Lung (tissue), 12 donors: ENCODE measurements around the gene LPIN2. TPM values are rescaled to one million over a fixed set of nuclear protein-coding genes. Genes with fewer than 3 reads are reported as not detected.
A peak's percentile ranks its signal among the peaks of the same experiment; 100 is the strongest.

ENCODE experiments used
- ATAC-seq: fragments of 200-7000 bp; cut with Tn5 transposase; one replicate; pipeline ENCODE4 v1.9.1; 2020; ENCODE audit warnings: moderate number of reproducible peaks; ENCODE audit not compliant: insufficient read depth, low FRiP score
- DNase-seq, 3 donors: peaks; one replicate each; pipeline ENCODE4 v3.0.0-alpha.2; 2013 to 2017
- H3K27ac ChIP-seq, 2 donors: one replicate each; pipeline ENCODE4 v1.5.1; 2013; ENCODE audit warnings: mild to moderate bottlenecking in 2 of 2, moderate library complexity in 2 of 2, control low read depth in 1 of 2, inconsistent platforms in 1 of 2, low read depth in 1 of 2, low read length in 1 of 2
- H3K27me3 ChIP-seq, 3 donors: one replicate each; pipeline ENCODE4 v1.5.1; 2013; ENCODE audit warnings: low read length in 2 of 3; ENCODE audit not compliant: control insufficient read depth in 3 of 3, insufficient read depth in 3 of 3
- H3K36me3 ChIP-seq, 4 donors: one replicate each; pipeline ENCODE4 v1.5.1; 2013; ENCODE audit warnings: low read length in 4 of 4, mild to moderate bottlenecking in 1 of 4, moderate library complexity in 1 of 4; ENCODE audit not compliant: control insufficient read depth in 4 of 4, insufficient read depth in 4 of 4
- H3K4me1 ChIP-seq, 5 donors: one replicate each; pipeline ENCODE4 v1.5.1; 2013; ENCODE audit warnings: low read length in 5 of 5, mild to moderate bottlenecking in 2 of 5, moderate library complexity in 1 of 5; ENCODE audit not compliant: control insufficient read depth in 5 of 5, insufficient read depth in 5 of 5
- H3K4me3 ChIP-seq: one replicate; pipeline ENCODE4 v1.5.1; 2013; ENCODE audit warnings: mild to moderate bottlenecking, control low read depth, moderate library complexity
- H3K9ac ChIP-seq, 2 donors: one replicate each; pipeline ENCODE4 v1.5.1; 2013; ENCODE audit warnings: low read length in 2 of 2, control low read depth in 1 of 2; ENCODE audit not compliant: insufficient read depth in 1 of 2
- H3K9me3 ChIP-seq, 4 donors: one replicate each; pipeline ENCODE4 v1.5.1; 2013; ENCODE audit warnings: low read length in 3 of 4, mild to moderate bottlenecking in 1 of 4, moderate library complexity in 1 of 4; ENCODE audit not compliant: control insufficient read depth in 4 of 4, insufficient read depth in 3 of 4
- WGBS, 2 donors: extraction: QIAGEN DNeasy Blood & Tissue Kit; methylation state at CpG; one replicate each; pipeline ENCODE4 v1.1.7; 2013; 5-methylcytosine and 5-hydroxymethylcytosine counted together
- polyA plus RNA-seq, 2 donors: library from polyadenylated mRNA; stranded (reverse); fragments of 200-250 nt; gene quantifications; one replicate each; pipeline ENCODE4 v1.2.1, GENCODE V29; 2013
- total RNA-seq, 2 donors: library from RNA; depleted of rRNA in 1 of 2; stranded (reverse); fragments of >200 nt in 1 of 2; gene quantifications; one replicate each; pipeline ENCODE4 v1.2.1, GENCODE V29; 2014 to 2021
- TF ChIP-seq, protein P1 (sequence below): IDR thresholded peaks from 2 replicates; pipeline ENCODE4 v1.5.1; 2012; ENCODE audit warnings: mild to moderate bottlenecking; ENCODE audit errors: control extremely low read depth, extremely low read depth
- donor health status: control.
- donor health status: control.
- donor health status: Bipolar disorder and iron deficiency.
- donor health status: healthy.
- donor health status: DM: yes; HTN: yes; CAD: no.

LPIN2 gene
- total and polyA plus RNA-seq, 4 donors = 11.2 to 46.3 (median 32.5) TPM

DNA sequence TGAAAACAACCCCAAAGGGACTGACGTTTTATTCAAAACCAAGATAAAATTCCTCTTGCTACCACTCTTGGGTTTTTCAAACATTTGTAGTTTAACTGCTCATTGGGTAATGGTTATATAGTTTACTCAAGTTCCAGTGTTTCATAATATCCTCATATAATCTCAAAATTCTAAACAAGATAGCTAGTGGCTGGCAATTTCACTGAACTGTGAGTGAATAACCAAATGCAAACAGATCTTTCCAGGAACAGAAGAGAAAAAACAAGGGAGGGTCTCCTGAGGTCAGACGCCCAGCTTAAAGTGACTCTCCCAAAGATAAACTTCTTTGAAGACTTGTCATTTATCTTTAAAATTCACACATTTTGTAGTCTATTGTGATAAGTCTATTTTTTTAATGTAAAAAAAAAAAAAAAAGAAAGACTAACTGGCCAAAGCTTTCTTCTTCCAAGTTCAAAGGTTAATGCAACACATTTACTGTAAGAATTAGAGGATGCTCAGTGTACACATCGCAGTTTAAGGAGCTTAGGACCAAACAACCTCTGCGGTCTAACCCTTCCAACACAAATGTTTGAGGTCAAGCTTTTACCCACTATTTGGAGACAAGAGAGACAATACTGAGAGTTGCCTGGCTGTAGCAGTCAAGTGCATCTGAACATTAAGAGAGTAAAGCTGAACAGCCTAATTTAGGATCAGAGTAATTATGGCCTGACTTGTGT, 26.6 kb downstream of the LPIN2 start:
- Histone ChIP-seq H3K4me1 (peaks cover 7 to 29% (median 17%) of the 10 kb centered on the region in 5 donors), H3K27ac (no peak overlapping the region)

DNA sequence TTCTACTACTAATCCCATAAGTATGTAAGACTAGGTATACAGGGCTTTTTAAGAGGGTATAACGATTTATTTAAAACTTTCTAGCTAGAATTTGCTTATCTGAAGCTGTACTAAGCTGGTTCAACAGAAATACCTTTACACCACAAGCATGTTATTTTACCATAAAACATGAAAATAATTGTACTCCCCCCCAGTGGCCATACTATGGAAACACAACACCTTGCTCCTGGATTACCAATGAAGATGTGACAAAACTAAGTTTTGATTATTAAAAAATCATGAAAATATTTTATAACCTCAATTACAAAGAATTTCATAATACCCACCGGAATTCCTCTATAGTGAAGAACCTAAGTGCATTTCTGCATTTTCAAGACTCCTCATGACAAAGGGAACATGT, 27.3 kb downstream of the LPIN2 start:
- H3K9ac ChIP-seq = no peak overlapping the region

More for the DNA sequence above, 26.6 kb downstream of the LPIN2 start:
- DNase-seq = peak in 2 of 3 donors; percentile 48 to 60
- TF ChIP-seq, protein P1, sequence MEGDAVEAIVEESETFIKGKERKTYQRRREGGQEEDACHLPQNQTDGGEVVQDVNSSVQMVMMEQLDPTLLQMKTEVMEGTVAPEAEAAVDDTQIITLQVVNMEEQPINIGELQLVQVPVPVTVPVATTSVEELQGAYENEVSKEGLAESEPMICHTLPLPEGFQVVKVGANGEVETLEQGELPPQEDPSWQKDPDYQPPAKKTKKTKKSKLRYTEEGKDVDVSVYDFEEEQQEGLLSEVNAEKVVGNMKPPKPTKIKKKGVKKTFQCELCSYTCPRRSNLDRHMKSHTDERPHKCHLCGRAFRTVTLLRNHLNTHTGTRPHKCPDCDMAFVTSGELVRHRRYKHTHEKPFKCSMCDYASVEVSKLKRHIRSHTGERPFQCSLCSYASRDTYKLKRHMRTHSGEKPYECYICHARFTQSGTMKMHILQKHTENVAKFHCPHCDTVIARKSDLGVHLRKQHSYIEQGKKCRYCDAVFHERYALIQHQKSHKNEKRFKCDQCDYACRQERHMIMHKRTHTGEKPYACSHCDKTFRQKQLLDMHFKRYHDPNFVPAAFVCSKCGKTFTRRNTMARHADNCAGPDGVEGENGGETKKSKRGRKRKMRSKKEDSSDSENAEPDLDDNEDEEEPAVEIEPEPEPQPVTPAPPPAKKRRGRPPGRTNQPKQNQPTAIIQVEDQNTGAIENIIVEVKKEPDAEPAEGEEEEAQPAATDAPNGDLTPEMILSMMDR = no peak
- ATAC-seq = no peak
- WGBS, 2 donors = 57 to 65% methylated on average over 4 of the region's 4 CpGs
- no peak overlapping the region for H3K4me3 ChIP-seq
- H3K36me3 ChIP-seq = no peaks in the 10 kb centered on the region
- no peaks in the 10 kb centered on the region for H3K27me3 ChIP-seq
- no peak overlapping the region for H3K9ac ChIP-seq
- no peaks in the 10 kb centered on the region for H3K9me3 ChIP-seq

GRCh38 chr18:2984703-2985261, 28.2 kb downstream of the LPIN2 start:
- no peak overlapping the region for H3K9ac ChIP-seq
- H3K36me3 ChIP-seq = no peaks in the 10 kb centered on the region
- no peaks in the 10 kb centered on the region for H3K9me3 ChIP-seq
- no peak overlapping the region for H3K4me3 ChIP-seq
- DNase-seq = no peak
- no peaks in the 10 kb centered on the region for H3K27me3 ChIP-seq
- H3K27ac ChIP-seq = peak overlapping the region in 1 of 2 donors; percentile 61
- H3K4me1 ChIP-seq = peaks cover 7 to 34% (median 24%) of the 10 kb centered on the region in 5 donors
- WGBS, 2 donors = 36 to 81% methylated on average over 2 of the region's 2 CpGs
- TF ChIP-seq, protein P1 = no peak
- no peak for ATAC-seq

More for the DNA sequence above, 27.3 kb downstream of the LPIN2 start:
- ATAC-seq = peak; percentile 71
- no peak for DNase-seq
- H3K36me3 ChIP-seq = no peaks in the 10 kb centered on the region
- H3K9me3 ChIP-seq = no peaks in the 10 kb centered on the region
- H3K27ac ChIP-seq = no peak overlapping the region
- H3K4me1 ChIP-seq = peaks cover 7 to 33% (median 16%) of the 10 kb centered on the region in 5 donors
- H3K4me3 ChIP-seq = no peak overlapping the region
- TF ChIP-seq, protein P1 = no peak
- H3K27me3 ChIP-seq = no peaks in the 10 kb centered on the region
- 52 to 65% methylated on average over 2 of the region's 2 CpGs for WGBS, 2 donors
